NCI-H460 (cell line): Measurements from ENCODE around the gene MAGOHB. TPM values are rescaled to one million over a fixed set of nuclear protein-coding genes. Genes with fewer than 3 reads are reported as not detected.
"Not testable (repeated sequence)": the region's sequence is repeated elsewhere in the genome, so short reads cannot be mapped to it uniquely, and the experiment has no call there.

Source experiments
- DNase-seq: peaks from one replicate; pipeline ENCODE4 v3.0.0-alpha.2; 2016; ENCODE audit warnings: low read depth; ENCODE audit errors: extremely low read depth
- polyA plus RNA-seq: library from polyadenylated mRNA; depleted of rRNA; stranded (reverse); fragments of >200 nt; gene quantifications from 2 replicates; pipeline ENCODE4 v1.2.3, GENCODE V29; 2014; cell fraction: nucleus; rRNA removed
- total RNA-seq: library from RNA; depleted of rRNA; stranded (reverse); fragments of >200 nt; shearing (Covaris generic); gene quantifications from 2 replicates; pipeline ENCODE4 v1.2.3, GENCODE V29; 2014; rRNA removed

MAGOHB gene
- 41.6 and 47.6 TPM in 2 replicates for total RNA-seq
- polyA plus RNA-seq = 28.1 and 49.0 TPM in 2 replicates

- peak; percentile 90 for DNase-seq
Observed at GRCh38 chr12:10613349-10614055, at the start of gene MAGOHB. Gene MAGOHB (minus strand): TSS chr12:10613609. CDS start chr12:10613532, 77 bp downstream.

GRCh38 chr12:10661338-10661737, 47.9 kb upstream of the MAGOHB start:
- DNase-seq = no peak

GRCh38 chr12:10654003-10654402, 40.6 kb upstream of the MAGOHB start:
- no peak for DNase-seq

GRCh38 chr12:10652192-10652591, 38.8 kb upstream of the MAGOHB start:
- DNase-seq = no peak

- not testable (repeated sequence) for DNase-seq
Observed at GRCh38 chr12:10646576-10646975, 33.2 kb upstream of the MAGOHB start.

- DNase-seq = no peak
Observed at GRCh38 chr12:10645910-10646309, 32.5 kb upstream of the MAGOHB start.

- DNase-seq = no peak
Observed at GRCh38 chr12:10641735-10642500, 28.5 kb upstream of the MAGOHB start.

GRCh38 chr12:10638728-10639127, 25.3 kb upstream of the MAGOHB start:
- DNase-seq = no peak

GRCh38 chr12:10636611-10637010, 23.2 kb upstream of the MAGOHB start:
- no peak for DNase-seq

- no peak for DNase-seq
Observed at GRCh38 chr12:10636124-10636523, 22.7 kb upstream of the MAGOHB start.

GRCh38 chr12:10635306-10635705, 21.9 kb upstream of the MAGOHB start:
- DNase-seq = no peak

- DNase-seq = no peak
Observed at GRCh38 chr12:10634427-10634826, 21.0 kb upstream of the MAGOHB start.

GRCh38 chr12:10633541-10633940, 20.1 kb upstream of the MAGOHB start:
- no peak for DNase-seq

GRCh38 chr12:10632226-10632625, 18.8 kb upstream of the MAGOHB start:
- DNase-seq = no peak

GRCh38 chr12:10624605-10625004, 11.2 kb upstream of the MAGOHB start:
- DNase-seq = no peak

- DNase-seq = no peak
Observed at GRCh38 chr12:10623131-10623530, 9.7 kb upstream of the MAGOHB start.

GRCh38 chr12:10621278-10621677, 7.9 kb upstream of the MAGOHB start:
- DNase-seq = no peak

GRCh38 chr12:10620078-10620779, 6.8 kb upstream of the MAGOHB start:
- no peak for DNase-seq

GRCh38 chr12:10618338-10618987, 5.1 kb upstream of the MAGOHB start:
- DNase-seq = peak; percentile 42

GRCh38 chr12:10617863-10618262, 4.5 kb upstream of the MAGOHB start:
- no peak for DNase-seq

GRCh38 chr12:10615532-10615931, 2.1 kb upstream of the MAGOHB start:
- DNase-seq = no peak
